ENCODE data around the gene TTC23L.

Gene TTC23L

GRCh38 chr5:34832568-34832967 is 6.4 kb upstream of the TTC23L start:
- in situ Hi-C loops (cut with HindIII; ENCODE audit: low sequenced_read_pairs): no loop called here

GRCh38 chr5:34833090-34833489 is 5.9 kb upstream of the TTC23L start:
- in situ Hi-C loops (cut with HindIII; ENCODE audit: low sequenced_read_pairs): no loop called here

GRCh38 chr5:34833976-34834793 is 4.8 kb upstream of the TTC23L start:
- in situ Hi-C loops (cut with HindIII; ENCODE audit: low sequenced_read_pairs): no loop called here

GRCh38 chr5:34834794-34835089 is 4.2 kb upstream of the TTC23L start:
- in situ Hi-C loops (cut with HindIII; ENCODE audit: low sequenced_read_pairs): no loop called here

GRCh38 chr5:34835664-34836063 is 3.3 kb upstream of the TTC23L start:
- in situ Hi-C loops (cut with HindIII; ENCODE audit: low sequenced_read_pairs): no loop called here

- in situ Hi-C loops (cut with HindIII; ENCODE audit: low sequenced_read_pairs): no loop called here
These were observed 2.9 kb downstream of the TTC23L start for GRCh38 chr5:34841816-34842215.

- in situ Hi-C loops (cut with HindIII; ENCODE audit: low sequenced_read_pairs): no loop called here
These were observed 3.6 kb downstream of the TTC23L start for GRCh38 chr5:34842554-34842953.

GRCh38 chr5:34843497-34843896 is 4.5 kb downstream of the TTC23L start:
- in situ Hi-C loops (cut with HindIII; ENCODE audit: low sequenced_read_pairs): no loop called here

- in situ Hi-C loops (cut with HindIII; ENCODE audit: low sequenced_read_pairs): no loop called here
These were observed 5.1 kb downstream of the TTC23L start for GRCh38 chr5:34844106-34844505.

- in situ Hi-C loops (cut with HindIII; ENCODE audit: low sequenced_read_pairs): no loop called here
These were observed 6.0 kb downstream of the TTC23L start for GRCh38 chr5:34844999-34845398.

- in situ Hi-C loops (cut with HindIII; ENCODE audit: low sequenced_read_pairs): no loop called here
These were observed 8.1 kb downstream of the TTC23L start for GRCh38 chr5:34847056-34847455.

- in situ Hi-C loops (cut with HindIII; ENCODE audit: low sequenced_read_pairs): no loop called here
These were observed 8.6 kb downstream of the TTC23L start for GRCh38 chr5:34847552-34847951.

GRCh38 chr5:34848230-34848629 is 9.3 kb downstream of the TTC23L start:
- in situ Hi-C loops (cut with HindIII; ENCODE audit: low sequenced_read_pairs): no loop called here

GRCh38 chr5:34849253-34849652 is 10.3 kb downstream of the TTC23L start:
- in situ Hi-C loops (cut with HindIII; ENCODE audit: low sequenced_read_pairs): no loop called here

- in situ Hi-C loops (cut with HindIII; ENCODE audit: low sequenced_read_pairs): no loop called here
These were observed 15.7 kb downstream of the TTC23L start for GRCh38 chr5:34854459-34855174.

- in situ Hi-C loops (cut with HindIII; ENCODE audit: low sequenced_read_pairs): no loop called here
These were observed 18.2 kb downstream of the TTC23L start for GRCh38 chr5:34857161-34857560.

GRCh38 chr5:34857894-34858293 is 18.9 kb downstream of the TTC23L start:
- in situ Hi-C loops (cut with HindIII; ENCODE audit: low sequenced_read_pairs): no loop called here

GRCh38 chr5:34858790-34859189 is 19.8 kb downstream of the TTC23L start:
- in situ Hi-C loops (cut with HindIII; ENCODE audit: low sequenced_read_pairs): no loop called here

- in situ Hi-C loops (cut with HindIII; ENCODE audit: low sequenced_read_pairs): no loop called here
These were observed 20.3 kb downstream of the TTC23L start for GRCh38 chr5:34859253-34859652.

GRCh38 chr5:34863946-34864345 is 25.0 kb downstream of the TTC23L start:
- in situ Hi-C loops (cut with HindIII; ENCODE audit: low sequenced_read_pairs): no loop called here

GRCh38 chr5:34865091-34865490 is 26.1 kb downstream of the TTC23L start:
- in situ Hi-C loops (cut with HindIII; ENCODE audit: low sequenced_read_pairs): no loop called here

- in situ Hi-C loops (cut with HindIII; ENCODE audit: low sequenced_read_pairs): no loop called here
These were observed 28.1 kb downstream of the TTC23L start for GRCh38 chr5:34866989-34867471.
